Measurements from ENCODE around the gene SRSF6.
"Not testable (repeated sequence)": the region's sequence is repeated elsewhere in the genome, so short reads cannot be mapped to it uniquely, and the experiment has no call there.

Gene SRSF6

DNA sequence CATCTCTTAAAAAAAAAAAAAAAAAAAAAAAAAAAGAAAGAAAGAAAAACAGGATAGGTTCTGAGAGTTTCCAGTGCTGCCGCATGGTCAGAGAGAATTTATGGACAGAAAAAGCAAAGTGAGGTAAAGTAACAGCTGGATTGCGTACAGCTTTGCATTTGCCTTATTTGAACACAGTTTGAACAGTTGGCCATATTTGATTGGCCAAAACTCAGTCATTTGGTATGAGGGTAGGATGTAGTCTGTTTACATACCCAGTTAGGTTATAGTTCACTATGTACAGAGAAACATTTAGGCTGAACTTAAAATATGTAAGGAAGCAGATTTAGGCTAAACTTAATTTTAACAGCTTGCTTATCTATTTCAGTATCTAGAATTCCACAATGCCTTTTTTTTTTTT is 32.3 kb downstream of the SRSF6 start:
- H3K4me1 ChIP-seq (ENCODE audit: control insufficient read depth, low read length), result no peaks in the 10 kb centered on the region
- H4K20me1 ChIP-seq (ENCODE audit: control insufficient read depth, insufficient read depth, low read depth, low read length), result no peaks in the 10 kb centered on the region
- no peaks in the 10 kb centered on the region for H3K9me2 ChIP-seq (replicated peaks; ENCODE audit: control insufficient read depth, low read length)
- H3K36me3 ChIP-seq (ENCODE audit: control insufficient read depth, low read length), result no peaks in the 10 kb centered on the region
- no peaks in the 10 kb centered on the region for H3K9me3 ChIP-seq (ENCODE audit: control insufficient read depth, insufficient read depth, low read length)
- H3K27me3 ChIP-seq (ENCODE audit: control insufficient read depth, low read length), result no peaks in the 10 kb centered on the region
- no peaks in the 10 kb centered on the region for H3K79me2 ChIP-seq (ENCODE audit: control insufficient read depth, low read length)
- H3F3A ChIP-seq (ENCODE audit: control insufficient read depth, insufficient read depth), result no peaks in the 10 kb centered on the region
- no peak overlapping the region for H3K27ac ChIP-seq (ENCODE audit: low read depth, low read length)
- TF ChIP-seq EZH2phosphoT487 (IDR thresholded peaks at IDR 0.05; ENCODE audit: borderline replicate concordance, low read length), result no peak
- TF ChIP-seq, protein P1, sequence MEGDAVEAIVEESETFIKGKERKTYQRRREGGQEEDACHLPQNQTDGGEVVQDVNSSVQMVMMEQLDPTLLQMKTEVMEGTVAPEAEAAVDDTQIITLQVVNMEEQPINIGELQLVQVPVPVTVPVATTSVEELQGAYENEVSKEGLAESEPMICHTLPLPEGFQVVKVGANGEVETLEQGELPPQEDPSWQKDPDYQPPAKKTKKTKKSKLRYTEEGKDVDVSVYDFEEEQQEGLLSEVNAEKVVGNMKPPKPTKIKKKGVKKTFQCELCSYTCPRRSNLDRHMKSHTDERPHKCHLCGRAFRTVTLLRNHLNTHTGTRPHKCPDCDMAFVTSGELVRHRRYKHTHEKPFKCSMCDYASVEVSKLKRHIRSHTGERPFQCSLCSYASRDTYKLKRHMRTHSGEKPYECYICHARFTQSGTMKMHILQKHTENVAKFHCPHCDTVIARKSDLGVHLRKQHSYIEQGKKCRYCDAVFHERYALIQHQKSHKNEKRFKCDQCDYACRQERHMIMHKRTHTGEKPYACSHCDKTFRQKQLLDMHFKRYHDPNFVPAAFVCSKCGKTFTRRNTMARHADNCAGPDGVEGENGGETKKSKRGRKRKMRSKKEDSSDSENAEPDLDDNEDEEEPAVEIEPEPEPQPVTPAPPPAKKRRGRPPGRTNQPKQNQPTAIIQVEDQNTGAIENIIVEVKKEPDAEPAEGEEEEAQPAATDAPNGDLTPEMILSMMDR (IDR thresholded peaks at IDR 0.05; ENCODE audit: low read depth, low read length, poor library complexity, severe bottlenecking), result no peak
- no peak overlapping the region for H3K4me2 ChIP-seq (ENCODE audit: low read length)
- no peak overlapping the region for H3K4me3 ChIP-seq (ENCODE audit: low read length)

GRCh38 chr20:43492101-43492500 is 34.4 kb downstream of the SRSF6 start:
- H3K36me3 ChIP-seq (ENCODE audit: control insufficient read depth, low read length), result no peaks in the 10 kb centered on the region
- H3K27me3 ChIP-seq (ENCODE audit: control insufficient read depth, low read length), result no peaks in the 10 kb centered on the region
- H3K79me2 ChIP-seq (ENCODE audit: control insufficient read depth, low read length), result no peaks in the 10 kb centered on the region
- no peak overlapping the region for H3K27ac ChIP-seq (ENCODE audit: low read depth, low read length)
- H3K4me3 ChIP-seq (ENCODE audit: low read length), result no peak overlapping the region
- H3K4me2 ChIP-seq (ENCODE audit: low read length), result no peak overlapping the region
- H3F3A ChIP-seq (ENCODE audit: control insufficient read depth, insufficient read depth), result no peaks in the 10 kb centered on the region
- no peaks in the 10 kb centered on the region for H3K9me3 ChIP-seq (ENCODE audit: control insufficient read depth, insufficient read depth, low read length)
- no peak for TF ChIP-seq EZH2phosphoT487 (IDR thresholded peaks at IDR 0.05; ENCODE audit: borderline replicate concordance, low read length)
- TF ChIP-seq, protein P1 (IDR thresholded peaks at IDR 0.05; ENCODE audit: low read depth, low read length, poor library complexity, severe bottlenecking), result no peak
- H3K4me1 ChIP-seq (ENCODE audit: control insufficient read depth, low read length), result no peaks in the 10 kb centered on the region
- H3K9me2 ChIP-seq (replicated peaks; ENCODE audit: control insufficient read depth, low read length), result no peaks in the 10 kb centered on the region
- H4K20me1 ChIP-seq (ENCODE audit: control insufficient read depth, insufficient read depth, low read depth, low read length), result no peaks in the 10 kb centered on the region

- no peak for TF ChIP-seq EZH2phosphoT487 (IDR thresholded peaks at IDR 0.05; ENCODE audit: borderline replicate concordance, low read length)
- TF ChIP-seq, protein P1 (IDR thresholded peaks at IDR 0.05; ENCODE audit: low read depth, low read length, poor library complexity, severe bottlenecking), result no peak
Measured at GRCh38 chr20:43495388-43495787, 37.7 kb downstream of the SRSF6 start.

DNA sequence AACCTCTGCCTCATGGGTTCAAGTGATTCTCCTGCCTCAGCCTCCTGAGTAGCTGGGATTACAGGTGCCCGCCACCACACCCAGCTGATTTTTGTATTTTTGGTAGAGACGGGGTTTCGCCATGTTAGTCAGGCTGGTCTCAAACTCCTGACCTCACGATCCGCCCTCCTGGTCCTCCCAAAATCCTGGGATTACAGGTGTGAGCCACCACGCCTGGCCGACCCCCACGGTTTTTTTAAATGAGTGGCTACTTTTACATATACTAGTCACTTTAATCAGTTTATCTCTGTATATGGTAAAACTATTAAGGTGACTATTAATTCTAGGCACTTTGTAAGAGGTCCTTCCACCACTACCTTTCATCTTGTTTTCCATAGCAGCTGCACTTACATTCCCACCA is 44.3 kb downstream of the SRSF6 start:
- H3F3A ChIP-seq (ENCODE audit: control insufficient read depth, insufficient read depth); H3K27ac ChIP-seq (ENCODE audit: low read depth, low read length); H3K9me2 ChIP-seq (replicated peaks; ENCODE audit: control insufficient read depth, low read length); H3K36me3 ChIP-seq (ENCODE audit: control insufficient read depth, low read length); H3K9me3 ChIP-seq (ENCODE audit: control insufficient read depth, insufficient read depth, low read length); H3K4me2 ChIP-seq (ENCODE audit: low read length); H3K4me3 ChIP-seq (ENCODE audit: low read length); H4K20me1 ChIP-seq (ENCODE audit: control insufficient read depth, insufficient read depth, low read depth, low read length); H3K79me2 ChIP-seq (ENCODE audit: control insufficient read depth, low read length); H3K4me1 ChIP-seq (ENCODE audit: control insufficient read depth, low read length): not testable (repeated sequence)
- H3K27me3 ChIP-seq (ENCODE audit: control insufficient read depth, low read length), result peaks cover 14% of the 10 kb centered on the region

More at GRCh38 chr20:43495388-43495787, 37.7 kb downstream of the SRSF6 start:
- H4K20me1 ChIP-seq (ENCODE audit: control insufficient read depth, insufficient read depth, low read depth, low read length), result no peaks in the 10 kb centered on the region
- no peak overlapping the region for H3K4me2 ChIP-seq (ENCODE audit: low read length)
- H3K27me3 ChIP-seq (ENCODE audit: control insufficient read depth, low read length), result no peaks in the 10 kb centered on the region
- H3K36me3 ChIP-seq (ENCODE audit: control insufficient read depth, low read length), result no peaks in the 10 kb centered on the region
- no peaks in the 10 kb centered on the region for H3K9me2 ChIP-seq (replicated peaks; ENCODE audit: control insufficient read depth, low read length)
- H3K4me3 ChIP-seq (ENCODE audit: low read length), result no peak overlapping the region
- no peaks in the 10 kb centered on the region for H3F3A ChIP-seq (ENCODE audit: control insufficient read depth, insufficient read depth)
- no peaks in the 10 kb centered on the region for H3K4me1 ChIP-seq (ENCODE audit: control insufficient read depth, low read length)
- no peaks in the 10 kb centered on the region for H3K9me3 ChIP-seq (ENCODE audit: control insufficient read depth, insufficient read depth, low read length)
- H3K27ac ChIP-seq (ENCODE audit: low read depth, low read length), result no peak overlapping the region
- H3K79me2 ChIP-seq (ENCODE audit: control insufficient read depth, low read length), result no peaks in the 10 kb centered on the region

Data from DOHH2 (cell line).